Mucosa of descending colon (tissue), 3 donors: ENCODE results near the gene KBTBD12. TPM values are rescaled to one million over a fixed set of nuclear protein-coding genes. Genes with fewer than 3 reads are reported as not detected.
A peak's percentile ranks its signal among the peaks of the same experiment; 100 is the strongest.
"Not testable (repeated sequence)": the region's sequence is repeated elsewhere in the genome, so short reads cannot be mapped to it uniquely, and the experiment has no call there.

Source experiments
- ATAC-seq: fragments of 200-7000 bp; cut with Tn5 transposase; one replicate; pipeline ENCODE4 v1.9.1; 2020; ENCODE audit warnings: mild to moderate bottlenecking, moderate library complexity
- DNase-seq, 3 donors: peaks; one replicate each; pipeline ENCODE4 v3.0.0-alpha.2; 2020
- H3K36me3 ChIP-seq: fragments of 200-600 bp; one replicate; pipeline ENCODE4 v1.8.0; 2021; ENCODE audit warnings: low read depth, mild to moderate bottlenecking
- H3K4me1 ChIP-seq: fragments of 200-600 bp; one replicate; pipeline ENCODE4 v1.8.0; 2021; ENCODE audit warnings: low read depth, mild to moderate bottlenecking
- H3K4me3 ChIP-seq: fragments of 200-600 bp; one replicate; pipeline ENCODE4 v1.8.0; 2021; ENCODE audit warnings: mild to moderate bottlenecking
- H3K9me3 ChIP-seq: fragments of 200-600 bp; one replicate; pipeline ENCODE4 v1.8.0; 2021; ENCODE audit warnings: mild to moderate bottlenecking
- CTCF ChIP-seq: fragments of 200-600 bp; IDR thresholded peaks from one replicate; pipeline ENCODE4 v1.8.0; 2022; ENCODE audit warnings: antibody characterized with exemption, mild to moderate bottlenecking
- intact Hi-C, 2 donors: fragments of 100-400 bp; cut with DNase I in 1 of 2; cut with micrococcal nuclease in 1 of 2; formaldehyde crosslinking; loops; one replicate each; pipeline versions ENCODE4 v1.11.0 to v1.11.1; 2022; cut with DNase I, micrococcal nuclease
- total RNA-seq, 3 donors: library from RNA; stranded (reverse); fragmentation: NEBNext Ultra II Directional in 2 of 3; extraction: Animal tissue kit (Norgen Biotek cat#: 25700) in 2 of 3; gene quantifications; one replicate each; pipeline versions ENCODE4 v1.2.1 to v1.2.4, GENCODE V29; 2021 to 2023
- donor health status: DM: no; HTN: no; CAD: no; lungs with moderate emphysema.
- donor health status: DM: no; HTN: no; CAD: no.
- donor health status: DM: no; HTN: yes; CAD: no.

The KBTBD12 gene
- total RNA-seq, 3 donors from 2014 or later = 3.1 to 6.6 (median 5.5) TPM

GRCh38 chr3:127888564-127889107, 26.4 kb upstream of the KBTBD12 start:
- TF ChIP-seq CTCF = no peak
- H3K36me3 ChIP-seq = no peaks in the 10 kb centered on the region
- no peaks in the 10 kb centered on the region for H3K4me1 ChIP-seq
- H3K9me3 ChIP-seq = peaks cover 11% of the 10 kb centered on the region
- ATAC-seq (no peak), DNase-seq (no peak)
- no peak overlapping the region for H3K4me3 ChIP-seq
- intact Hi-C loops = no loop called here

DNA sequence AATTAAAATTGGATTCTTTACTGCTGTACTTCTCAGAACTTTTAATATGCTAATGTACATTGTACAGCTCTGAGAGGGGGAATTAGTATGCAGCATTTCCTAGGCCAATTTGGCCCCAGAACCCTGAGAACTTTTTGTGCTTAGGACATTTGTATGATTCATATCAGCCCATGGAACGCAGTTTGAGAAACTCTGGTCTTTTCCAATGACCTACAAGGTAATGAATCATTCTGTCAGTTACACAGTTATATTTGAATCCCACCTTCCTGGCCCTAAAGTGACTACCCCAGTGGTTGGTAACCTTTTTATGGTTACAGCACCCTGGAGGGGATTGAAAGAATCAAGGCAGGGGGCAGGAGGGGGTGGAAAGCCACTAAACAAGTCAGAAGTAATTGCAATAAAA, 25.6 kb upstream of the KBTBD12 start:
- no peak for ATAC-seq
- no peak for TF ChIP-seq CTCF
- Histone ChIP-seq H3K4me3 (no peak overlapping the region), H3K9me3 (peaks cover 11% of the 10 kb centered on the region), H3K4me1 (no peaks in the 10 kb centered on the region), H3K36me3 (no peaks in the 10 kb centered on the region)
- intact Hi-C loops = no loop called here
- DNase-seq = no peak

DNA sequence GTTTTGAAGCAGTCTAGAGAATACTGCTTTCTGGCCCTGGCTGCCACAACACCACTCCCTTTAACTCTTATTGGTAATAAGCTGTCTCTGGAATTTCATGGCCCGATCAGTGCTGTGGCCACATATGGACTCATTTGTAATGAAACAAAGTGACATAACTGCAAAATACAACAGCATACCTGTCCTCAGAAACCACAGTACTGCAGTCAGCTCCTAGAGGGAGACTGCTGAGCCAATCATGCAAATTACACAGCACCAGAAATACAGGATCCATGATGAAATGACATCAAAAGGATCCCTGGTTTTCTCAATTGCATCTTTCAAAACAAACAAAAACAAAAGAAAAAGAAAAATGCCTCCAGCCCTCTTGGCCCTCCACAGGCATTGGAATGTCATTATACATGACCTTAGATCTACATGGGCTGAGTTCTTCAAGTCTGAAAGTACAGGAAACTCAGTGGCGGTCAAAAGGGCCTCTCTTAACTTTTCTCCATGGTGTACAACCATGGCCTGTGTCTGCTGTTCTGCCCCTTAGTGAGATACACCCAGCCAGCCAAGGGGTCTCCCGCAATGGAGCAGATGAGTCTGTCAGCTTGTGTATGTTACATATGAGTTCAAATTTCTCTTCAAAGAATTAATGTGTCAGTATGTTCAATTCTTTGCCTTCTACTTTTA, 24.9 kb upstream of the KBTBD12 start:
- ATAC-seq (peak; percentile 55), DNase-seq (no peak)
- Histone ChIP-seq H3K4me3 (no peak overlapping the region), H3K36me3 (no peaks in the 10 kb centered on the region), H3K9me3 (peaks cover 11% of the 10 kb centered on the region), H3K4me1 (no peaks in the 10 kb centered on the region)
- TF ChIP-seq CTCF = no peak
- intact Hi-C loops = no loop called here

DNA sequence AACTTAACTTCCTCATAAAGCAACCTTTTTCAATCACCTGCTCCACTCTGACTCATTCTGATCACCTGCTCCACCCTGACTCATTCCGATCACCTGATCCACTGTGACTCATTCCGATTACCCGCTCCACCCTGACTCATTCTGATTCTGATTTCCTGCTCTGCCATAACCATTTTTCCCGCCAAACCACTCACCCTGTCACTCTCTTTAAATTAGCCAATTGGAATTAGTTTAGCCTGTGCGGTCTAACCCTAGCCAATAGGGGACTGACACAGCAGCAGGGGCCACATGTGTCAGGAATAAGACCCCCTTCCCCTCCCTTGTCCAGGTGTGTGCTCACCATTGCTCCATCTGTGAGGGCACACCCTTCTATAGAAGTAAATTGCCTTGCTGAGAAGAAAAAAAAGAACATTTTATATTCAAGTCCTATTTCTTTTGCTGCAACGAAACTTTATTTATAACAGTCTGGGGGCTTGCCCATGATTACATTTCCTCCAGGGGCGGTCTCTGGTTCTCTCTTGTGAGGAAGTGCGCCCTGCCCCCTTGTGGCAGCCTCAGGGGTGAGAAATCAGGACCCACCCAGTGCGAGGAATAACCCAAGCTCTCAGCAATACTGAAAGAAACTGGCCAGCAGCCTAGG, 24.3 kb upstream of the KBTBD12 start:
- H3K4me3 ChIP-seq, intact Hi-C loops, H3K36me3 ChIP-seq, H3K4me1 ChIP-seq: not testable (repeated sequence)
- DNase-seq (peak in 1 of 3 donors; percentile 28), ATAC-seq (peak; percentile 71)
- H3K9me3 ChIP-seq = peaks cover 11% of the 10 kb centered on the region

DNA sequence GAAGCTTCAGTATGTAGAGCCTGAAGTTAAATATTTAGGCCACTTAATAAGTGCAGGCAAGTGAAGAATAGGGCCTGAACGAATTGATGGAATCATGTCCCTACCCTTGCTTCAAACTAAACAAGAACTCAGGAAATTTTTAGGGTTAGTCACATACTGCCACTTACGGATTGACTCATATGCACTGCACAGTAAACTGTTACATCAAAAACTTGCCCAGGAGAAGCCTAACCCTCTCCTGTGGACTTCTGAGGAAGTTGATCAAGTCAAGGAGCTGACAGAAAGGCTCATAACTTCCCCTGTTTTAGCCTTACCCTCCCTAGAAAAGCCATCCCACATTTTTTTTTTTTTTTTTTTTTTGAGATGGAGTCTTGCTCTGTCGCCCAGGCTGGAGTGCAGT, 20.6 kb upstream of the KBTBD12 start:
- ATAC-seq (no peak), DNase-seq (no peak)
- no peak for TF ChIP-seq CTCF
- no peaks in the 10 kb centered on the region for H3K4me1 ChIP-seq
- intact Hi-C loops = no loop called here
- H3K9me3 ChIP-seq = peaks cover 11% of the 10 kb centered on the region
- no peaks in the 10 kb centered on the region for H3K36me3 ChIP-seq
- no peak overlapping the region for H3K4me3 ChIP-seq

DNA sequence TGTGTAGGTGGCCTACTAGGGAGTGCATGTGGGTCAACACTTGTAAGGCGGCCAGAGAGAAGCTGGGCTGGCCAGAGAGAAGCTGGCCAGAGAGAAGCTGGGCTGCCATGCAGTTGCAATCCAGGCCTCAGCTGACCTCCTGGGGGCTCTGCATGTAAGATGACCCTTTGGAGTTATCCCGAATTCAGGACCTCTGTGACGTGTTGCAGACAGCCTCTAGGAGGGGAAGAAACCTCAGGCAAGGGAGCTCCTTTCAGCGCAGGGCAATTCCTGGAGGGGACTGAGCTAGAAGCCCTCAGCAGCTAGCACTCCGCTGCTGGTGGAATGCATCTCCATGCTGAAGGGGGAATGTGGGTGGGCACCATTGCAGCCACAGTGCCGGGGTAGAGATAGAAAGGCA, 15.8 kb upstream of the KBTBD12 start:
- no peaks in the 10 kb centered on the region for H3K9me3 ChIP-seq
- ATAC-seq = no peak
- H3K36me3 ChIP-seq = no peaks in the 10 kb centered on the region
- intact Hi-C loops = no loop called here
- H3K4me1 ChIP-seq = no peaks in the 10 kb centered on the region
- TF ChIP-seq CTCF = no peak
- H3K4me3 ChIP-seq = no peak overlapping the region
- no peak for DNase-seq
